DND-41 (cell line): ENCODE results near the gene GPC5.
"Not testable (repeated sequence)": the region's sequence is repeated elsewhere in the genome, so short reads cannot be mapped to it uniquely, and the experiment has no call there.

Experiments used
- ATAC-seq: fragments of 200-7000 bp; cut with Tn5 transposase; 3 replicates; pipeline ENCODE4 v1.9.1; 2021; ENCODE audit warnings: low read depth; ENCODE audit not compliant: insufficient read depth
- DNase-seq: peaks from one replicate; pipeline ENCODE4 v3.0.0-alpha.2; 2020
- H2AFZ ChIP-seq: 2 replicates; pipeline ENCODE4 v1.6.0; 2012; ENCODE audit warnings: low read depth, low read length
- H3K27ac ChIP-seq: 2 replicates; pipeline ENCODE4 v1.5.1; 2012; ENCODE audit warnings: low read length, inconsistent platforms
- H3K27me3 ChIP-seq: fragments of 200-600 bp; sonication (generic); 2 replicates; pipeline ENCODE4 v1.6.0; 2012; ENCODE audit warnings: low read length, mild to moderate bottlenecking, inconsistent platforms; ENCODE audit not compliant: insufficient read depth, poor library complexity
- H3K36me3 ChIP-seq: 2 replicates; pipeline ENCODE4 v1.5.1; 2012; ENCODE audit warnings: low read length, inconsistent platforms; ENCODE audit not compliant: insufficient read depth
- H3K4me1 ChIP-seq: 2 replicates; pipeline ENCODE4 v1.5.1; 2012; ENCODE audit warnings: mild to moderate bottlenecking, low read length; ENCODE audit not compliant: insufficient read depth
- H3K4me2 ChIP-seq: 2 replicates; pipeline ENCODE4 v1.6.0; 2012; ENCODE audit warnings: mild to moderate bottlenecking, moderate library complexity, low read length, inconsistent platforms; ENCODE audit not compliant: insufficient read depth
- H3K4me3 ChIP-seq, 2 experiments: fragments of 200-600 bp in 1 of 2; shearing (Covaris generic) in 1 of 2; 2 replicates each; pipeline ENCODE4 v1.5.1; 2012 to 2016; ENCODE audit warnings: inconsistent platforms in 2 of 2, low read length in 2 of 2, mild to moderate bottlenecking in 2 of 2, low read depth in 1 of 2, moderate library complexity in 1 of 2
- H3K79me2 ChIP-seq: 2 replicates; pipeline ENCODE4 v1.6.0; 2012; ENCODE audit warnings: low read length, inconsistent platforms; ENCODE audit not compliant: insufficient read depth
- H3K9ac ChIP-seq: 2 replicates; pipeline ENCODE4 v1.6.0; 2012; ENCODE audit warnings: low read depth, mild to moderate bottlenecking, inconsistent platforms, low read length, moderate library complexity
- H3K9me3 ChIP-seq: 2 replicates; pipeline ENCODE4 v1.5.1; 2012; ENCODE audit warnings: low read length, moderate library complexity, mild to moderate bottlenecking, inconsistent platforms; ENCODE audit not compliant: insufficient read depth, severe bottlenecking
- H4K20me1 ChIP-seq: 2 replicates; pipeline ENCODE4 v1.6.0; 2012; ENCODE audit warnings: low read length; ENCODE audit not compliant: insufficient read depth
- CTCF ChIP-seq: IDR thresholded peaks from 2 replicates; pipeline ENCODE4 v1.5.1; 2012; ENCODE audit warnings: borderline replicate concordance, low read length, moderate library complexity, mild to moderate bottlenecking; ENCODE audit not compliant: poor library complexity, severe bottlenecking; ENCODE audit errors: extremely low read depth
- EZH2 ChIP-seq: IDR thresholded peaks from 3 replicates; pipeline ENCODE4 v1.6.1; 2012; ENCODE audit warnings: borderline replicate concordance, low read depth, mild to moderate bottlenecking, moderate library complexity, low read length, inconsistent platforms; ENCODE audit not compliant: severe bottlenecking

GPC5 gene

GRCh38 chr13:91773591-91774227 is 375.3 kb downstream of the GPC5 start:
- no peaks in the 10 kb centered on the region for H3K4me1 ChIP-seq
- TF ChIP-seq EZH2 = no peak
- H3K27ac ChIP-seq = no peak overlapping the region
- H3K4me3 ChIP-seq = no peak overlapping the region
- no peaks in the 10 kb centered on the region for H3K36me3 ChIP-seq
- H4K20me1 ChIP-seq = no peaks in the 10 kb centered on the region
- no peak overlapping the region for H3K4me2 ChIP-seq
- H2AFZ ChIP-seq = no peak overlapping the region
- H3K9me3 ChIP-seq = no peaks in the 10 kb centered on the region
- ATAC-seq (no peak), DNase-seq (no peak)
- no peaks in the 10 kb centered on the region for H3K79me2 ChIP-seq
- no peaks in the 10 kb centered on the region for H3K27me3 ChIP-seq
- no peak overlapping the region for H3K9ac ChIP-seq

- no peak overlapping the region for H2AFZ ChIP-seq
- no peak overlapping the region for H3K9ac ChIP-seq
- ATAC-seq (no peak), DNase-seq (no peak)
- H3K4me1 ChIP-seq = no peaks in the 10 kb centered on the region
- no peak overlapping the region for H3K27ac ChIP-seq
- no peak overlapping the region for H3K4me2 ChIP-seq
- no peak for TF ChIP-seq EZH2
- no peak for TF ChIP-seq CTCF
- H3K9me3 ChIP-seq = no peaks in the 10 kb centered on the region
- H3K36me3 ChIP-seq = no peaks in the 10 kb centered on the region
- H4K20me1 ChIP-seq = no peaks in the 10 kb centered on the region
- H3K27me3 ChIP-seq = no peaks in the 10 kb centered on the region
- no peaks in the 10 kb centered on the region for H3K79me2 ChIP-seq
- no peak overlapping the region for H3K4me3 ChIP-seq
Measured at GRCh38 chr13:91774397-91774796, 376.0 kb downstream of the GPC5 start.

GRCh38 chr13:91776611-91777193 is 378.3 kb downstream of the GPC5 start:
- ATAC-seq (no peak), DNase-seq (no peak)
- no peak for TF ChIP-seq EZH2
- TF ChIP-seq CTCF = no peak
- H2AFZ ChIP-seq = no peak overlapping the region
- H3K79me2 ChIP-seq = no peaks in the 10 kb centered on the region
- H3K4me2 ChIP-seq = no peak overlapping the region
- H3K9me3 ChIP-seq = no peaks in the 10 kb centered on the region
- H3K9ac ChIP-seq = no peak overlapping the region
- H3K4me3 ChIP-seq = no peak overlapping the region
- H3K36me3 ChIP-seq = no peaks in the 10 kb centered on the region
- H3K27me3 ChIP-seq = no peaks in the 10 kb centered on the region
- no peak overlapping the region for H3K27ac ChIP-seq
- H3K4me1 ChIP-seq = no peaks in the 10 kb centered on the region
- H4K20me1 ChIP-seq = no peaks in the 10 kb centered on the region

DNA sequence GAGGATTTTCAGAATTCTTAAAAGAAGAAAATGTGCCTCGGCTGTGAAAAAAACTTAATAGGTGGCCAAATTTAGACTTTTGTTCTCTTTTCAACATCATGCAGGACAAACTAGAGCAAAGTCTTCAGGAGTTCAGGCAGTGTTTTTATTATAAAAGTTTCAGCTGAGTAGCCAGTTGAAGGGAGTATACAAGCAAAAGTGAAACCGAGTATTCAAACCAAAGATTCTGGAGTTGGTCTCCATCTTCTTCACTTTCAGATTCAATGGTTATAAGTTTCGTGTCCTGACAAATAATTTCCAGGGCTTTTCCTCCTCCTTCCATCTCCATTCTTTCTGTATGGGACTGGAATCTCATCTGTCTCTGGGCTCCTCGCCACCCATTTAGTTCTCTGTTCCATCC is 379.7 kb downstream of the GPC5 start:
- H3K9me3 ChIP-seq = no peaks in the 10 kb centered on the region
- H4K20me1 ChIP-seq = no peaks in the 10 kb centered on the region
- no peak for TF ChIP-seq CTCF
- no peak for TF ChIP-seq EZH2
- H3K79me2 ChIP-seq = no peaks in the 10 kb centered on the region
- no peak for DNase-seq
- H2AFZ ChIP-seq = no peak overlapping the region
- H3K9ac ChIP-seq = no peak overlapping the region
- ATAC-seq = no peak
- H3K4me3 ChIP-seq = no peak overlapping the region
- H3K4me2 ChIP-seq = no peak overlapping the region
- no peaks in the 10 kb centered on the region for H3K4me1 ChIP-seq
- no peaks in the 10 kb centered on the region for H3K36me3 ChIP-seq
- H3K27me3 ChIP-seq = no peaks in the 10 kb centered on the region
- H3K27ac ChIP-seq = no peak overlapping the region

GRCh38 chr13:91781982-91782691 is 383.7 kb downstream of the GPC5 start:
- ATAC-seq, H3K27me3 ChIP-seq, H3K4me3 ChIP-seq, H3K4me1 ChIP-seq, H3K36me3 ChIP-seq, H3K9me3 ChIP-seq, H3K79me2 ChIP-seq, H2AFZ ChIP-seq, H3K4me2 ChIP-seq, DNase-seq, H4K20me1 ChIP-seq, H3K9ac ChIP-seq, H3K27ac ChIP-seq: not testable (repeated sequence)
